NCI-H345 (cell line): ENCODE results near the gene CIB4.
A peak's percentile ranks its signal among the peaks of the same experiment; 100 is the strongest.

Experiments
- DNase-seq: peaks from one replicate; lab custom pipeline; 2025; lab: John Stamatoyannopoulos, UW

Gene CIB4

DNA sequence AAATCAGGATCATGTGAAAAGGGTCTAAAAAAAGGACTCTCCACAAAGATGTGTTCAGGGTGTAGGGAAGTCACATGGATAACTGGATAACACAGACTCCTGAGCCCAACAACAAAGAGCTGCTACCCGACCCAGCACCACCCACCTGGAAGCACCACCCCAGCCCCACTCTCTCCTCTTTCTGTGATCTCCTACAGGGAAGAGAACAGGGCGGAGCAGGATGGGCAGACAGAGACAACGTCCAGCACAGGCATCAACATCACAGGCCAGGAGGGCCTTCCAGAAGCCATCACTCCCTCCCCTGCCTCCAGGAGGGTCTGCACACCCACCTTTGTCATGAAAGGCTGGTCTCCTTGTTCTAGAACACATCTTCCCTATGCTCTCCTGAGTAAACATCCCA lies 1.3 kb upstream of the CIB4 start:
- DNase-seq = peak; percentile 24

DNA sequence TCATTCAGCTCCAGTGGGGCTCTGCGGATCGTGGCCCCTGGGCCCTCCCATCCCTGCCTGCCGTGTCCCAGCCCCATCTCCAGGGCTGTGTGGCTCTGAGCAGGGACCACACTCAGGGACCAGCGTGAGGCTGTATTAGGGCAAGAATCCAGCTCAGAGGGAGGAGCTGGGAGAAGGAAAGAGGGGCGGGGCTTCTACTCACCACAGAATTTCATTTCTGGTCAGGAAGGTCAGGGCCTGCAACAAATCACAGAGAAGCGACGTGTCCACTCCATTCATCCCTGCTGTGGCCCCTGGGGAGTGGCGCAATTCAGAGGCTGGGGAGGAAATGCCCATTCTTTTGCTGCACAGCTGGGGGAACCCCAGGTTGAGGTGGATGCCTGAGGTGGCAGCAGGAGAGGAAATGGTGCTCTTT lies 828 bp downstream of the CIB4 start:
- DNase-seq = no peak

- DNase-seq = no peak
Measured at GRCh38 chr2:26639685-26640243, 1.4 kb downstream of the CIB4 start.

DNA sequence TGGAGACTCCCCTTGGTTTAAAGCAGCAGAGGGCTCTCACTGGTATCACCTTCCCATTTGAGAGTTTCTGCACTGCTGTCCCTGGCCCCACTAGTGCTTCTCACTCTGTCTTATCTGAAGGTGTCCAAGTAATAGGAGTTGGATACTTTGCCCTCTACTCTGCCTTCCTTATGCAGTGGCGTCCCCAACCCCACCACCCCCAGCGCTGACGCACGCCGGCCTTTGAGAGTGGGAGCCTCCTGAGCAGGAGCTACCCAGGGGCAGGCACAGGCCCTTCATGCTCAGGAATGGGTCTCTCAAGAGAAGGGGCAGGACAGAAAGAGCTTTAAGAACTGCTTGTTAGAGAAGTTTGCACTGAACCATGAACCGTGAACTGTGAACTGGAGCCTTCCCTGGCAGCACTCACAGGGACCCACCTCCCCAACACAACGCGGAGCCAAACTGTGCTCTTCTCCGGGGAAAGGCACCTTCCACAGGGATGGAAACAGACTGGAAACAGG lies 3.3 kb downstream of the CIB4 start:
- no peak for DNase-seq

GRCh38 chr2:26636935-26637334 lies 4.2 kb downstream of the CIB4 start:
- no peak for DNase-seq

GRCh38 chr2:26635401-26635800 lies 5.8 kb downstream of the CIB4 start:
- no peak for DNase-seq

DNA sequence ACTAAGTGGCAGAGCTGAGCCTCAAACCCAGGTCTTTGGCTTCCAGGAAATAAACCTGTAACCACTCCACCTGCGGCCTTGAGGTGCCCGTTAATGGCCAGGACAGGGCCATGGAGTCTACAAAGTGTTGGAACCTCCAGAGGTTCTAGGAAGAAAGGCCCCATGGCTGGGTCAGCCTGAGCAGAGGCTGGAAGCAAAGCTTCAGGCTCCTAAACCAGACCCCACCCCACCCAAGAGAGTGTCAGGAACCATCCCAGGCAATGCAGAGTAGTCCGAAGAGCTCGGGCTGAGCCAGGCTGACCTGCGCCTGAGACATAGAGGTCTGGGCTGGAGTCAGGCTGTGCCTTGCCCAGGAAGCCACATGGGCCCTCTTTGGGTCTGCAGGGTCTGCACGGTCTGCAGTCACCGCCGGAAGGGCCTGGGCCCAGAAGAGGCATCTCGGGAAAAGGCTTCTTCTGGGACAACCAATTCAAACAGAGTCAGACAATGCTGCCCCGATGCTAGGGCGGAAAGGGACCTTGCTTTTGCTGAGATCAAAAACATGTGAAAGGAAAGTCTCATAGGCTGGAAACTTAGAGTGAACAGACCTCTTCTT lies 6.4 kb downstream of the CIB4 start:
- no peak for DNase-seq

GRCh38 chr2:26633993-26634595 lies 7.1 kb downstream of the CIB4 start:
- no peak for DNase-seq

DNA sequence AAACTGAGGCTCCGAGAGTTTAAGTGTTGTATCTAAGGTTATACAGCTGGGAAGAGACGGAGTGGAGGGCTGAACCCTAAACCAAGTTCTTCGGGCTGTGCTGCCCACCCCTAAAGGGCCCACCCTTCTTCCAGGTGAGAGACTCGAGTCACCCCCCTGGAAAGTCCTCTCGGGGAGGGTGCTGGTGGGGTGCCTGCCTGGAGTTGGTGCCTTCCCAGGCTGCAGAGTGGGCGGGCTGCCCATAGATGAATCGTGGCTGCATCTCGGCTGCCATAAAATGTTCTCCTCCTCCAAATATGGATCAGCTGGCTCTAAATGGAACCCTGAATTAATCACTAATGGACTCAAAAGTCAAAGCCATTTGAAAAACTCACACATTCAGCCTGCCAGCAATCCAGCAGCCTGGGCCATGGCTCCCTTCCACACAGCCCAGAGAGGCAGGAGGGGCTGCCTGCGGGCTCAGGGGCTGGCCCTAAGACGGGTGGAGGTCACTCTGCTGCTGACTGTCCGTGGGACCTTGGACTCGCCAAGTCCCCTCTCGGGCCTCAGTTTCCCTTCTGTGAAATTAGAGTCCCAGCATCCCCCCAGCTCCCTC lies 7.7 kb downstream of the CIB4 start:
- DNase-seq = no peak

DNA sequence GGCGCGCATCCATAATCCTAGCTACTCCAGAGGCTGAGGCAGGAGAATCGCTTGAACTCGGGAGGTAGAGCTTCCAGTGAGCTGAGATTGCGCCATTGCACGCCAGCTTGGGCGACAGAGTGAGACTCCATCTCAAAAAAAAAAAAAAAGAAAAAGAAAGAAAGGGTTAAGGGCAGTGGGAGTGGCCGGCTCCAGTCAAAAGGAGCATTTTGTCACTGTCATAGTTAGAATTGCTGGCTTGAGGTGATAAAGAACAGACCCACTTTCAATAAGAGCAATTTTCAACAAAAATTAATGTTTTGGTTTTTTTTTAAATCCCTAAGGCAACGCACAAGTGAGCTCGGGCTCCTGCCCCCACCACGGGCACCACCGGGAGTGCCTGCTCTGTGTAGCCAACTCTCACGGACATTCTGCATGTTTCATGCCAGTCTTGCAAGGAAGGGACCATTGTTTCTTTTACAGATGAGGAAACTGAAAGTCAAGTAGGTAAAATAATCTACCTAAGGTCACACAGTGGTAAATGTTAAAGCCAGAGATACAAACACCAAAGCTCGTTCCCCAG lies 8.5 kb downstream of the CIB4 start:
- DNase-seq = no peak

DNA sequence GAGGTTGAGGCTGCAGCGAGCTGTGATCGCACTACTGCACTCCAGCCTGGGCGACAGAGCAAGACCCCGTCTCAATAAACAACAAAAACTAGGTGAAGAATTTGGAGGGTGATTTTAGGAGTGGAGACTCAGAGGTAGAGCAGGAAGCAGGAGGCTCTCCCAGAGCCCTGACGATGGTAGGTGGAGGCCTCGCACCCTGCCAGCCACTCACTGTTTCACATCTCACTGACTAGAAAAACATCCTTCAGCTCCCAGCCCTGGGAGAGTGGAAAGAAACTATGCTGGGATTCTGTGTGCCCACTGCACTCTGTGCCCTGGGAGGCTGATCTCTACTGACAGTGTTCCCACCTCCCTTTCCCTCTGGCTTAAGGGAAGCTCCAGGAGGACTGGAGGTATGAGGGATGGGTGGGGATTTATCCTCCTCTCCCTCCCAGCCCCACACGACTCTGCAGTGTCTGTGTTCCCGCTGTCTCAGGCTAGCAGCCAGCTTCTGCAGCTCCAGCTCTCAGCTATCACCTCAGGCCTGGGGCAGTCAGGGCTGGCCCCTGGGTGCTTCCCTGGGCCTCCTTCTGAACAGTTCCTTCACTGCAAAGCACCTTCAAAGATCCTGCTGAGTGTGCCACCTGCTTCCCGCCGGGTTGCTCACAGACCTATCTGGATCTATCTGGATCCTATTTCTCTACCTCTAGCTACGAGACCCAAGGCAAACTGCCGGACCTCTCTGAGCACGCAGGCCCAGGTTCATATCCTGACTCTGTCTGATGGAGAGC lies 9.6 kb downstream of the CIB4 start:
- DNase-seq = no peak

- no peak for DNase-seq
Measured at GRCh38 chr2:26630669-26631360, 10.4 kb downstream of the CIB4 start.

DNA sequence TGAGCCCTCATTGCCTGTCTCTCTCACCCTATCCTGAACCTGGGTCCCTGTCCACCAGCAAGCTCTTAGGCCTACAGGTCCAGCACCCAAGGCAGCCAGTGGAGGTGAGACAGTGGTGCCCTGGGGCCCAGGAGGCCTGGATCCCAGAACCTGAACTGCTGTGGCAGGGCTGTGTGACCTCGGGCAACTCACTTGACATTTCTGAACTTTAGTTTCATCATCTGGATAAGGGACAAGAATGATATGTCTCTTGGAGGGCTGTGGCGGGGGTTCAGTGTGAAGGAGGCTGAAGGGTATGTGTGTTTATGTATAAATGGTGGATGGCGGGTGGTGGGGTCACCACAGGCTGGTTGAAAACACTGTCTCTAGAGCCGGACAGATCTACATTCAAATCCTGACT lies 10.9 kb downstream of the CIB4 start:
- no peak for DNase-seq

GRCh38 chr2:26629751-26630150 lies 11.4 kb downstream of the CIB4 start:
- no peak for DNase-seq

DNA sequence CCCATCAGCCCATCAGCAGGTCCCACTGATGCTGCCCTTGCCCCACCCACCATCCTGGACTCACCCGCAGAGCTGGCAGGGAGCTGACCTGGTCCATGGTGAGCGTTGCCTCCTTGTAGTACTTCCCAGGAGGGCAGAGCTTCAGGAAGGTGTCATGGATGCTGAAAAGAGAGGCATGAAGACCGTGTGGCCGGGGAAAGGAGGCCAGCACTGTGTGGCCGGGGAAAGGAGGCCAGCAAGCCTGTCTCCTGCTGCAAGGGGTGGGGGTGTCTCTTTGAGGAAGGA lies 11.9 kb downstream of the CIB4 start:
- DNase-seq = no peak

GRCh38 chr2:26628561-26629345 lies 12.4 kb downstream of the CIB4 start:
- DNase-seq = no peak

GRCh38 chr2:26627350-26628105 lies 13.6 kb downstream of the CIB4 start:
- DNase-seq = no peak

DNA sequence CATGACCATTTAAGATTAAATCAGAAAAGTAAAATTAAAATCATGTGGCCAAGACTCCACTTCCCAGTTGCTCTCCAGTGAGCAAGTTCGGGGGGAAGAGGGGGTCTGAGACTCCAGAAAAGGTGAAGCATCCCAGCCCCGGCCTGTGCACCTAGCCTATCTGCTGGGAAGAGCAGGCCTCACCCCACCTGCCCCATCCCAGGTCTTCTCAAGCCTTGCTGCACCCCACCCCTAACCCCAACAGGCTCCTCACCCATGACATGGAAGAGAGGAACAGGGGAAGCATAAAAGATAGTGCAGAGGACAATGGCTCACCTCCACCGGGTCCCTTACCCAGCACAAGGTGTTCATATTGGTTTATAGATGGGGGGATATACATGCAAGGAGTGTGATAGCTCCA lies 14.6 kb downstream of the CIB4 start:
- DNase-seq = no peak

- no peak for DNase-seq
Measured at GRCh38 chr2:26623541-26624495, 17.3 kb downstream of the CIB4 start.
